ENCODE measurements around the gene SF3B2.

Gene SF3B2

DNA sequence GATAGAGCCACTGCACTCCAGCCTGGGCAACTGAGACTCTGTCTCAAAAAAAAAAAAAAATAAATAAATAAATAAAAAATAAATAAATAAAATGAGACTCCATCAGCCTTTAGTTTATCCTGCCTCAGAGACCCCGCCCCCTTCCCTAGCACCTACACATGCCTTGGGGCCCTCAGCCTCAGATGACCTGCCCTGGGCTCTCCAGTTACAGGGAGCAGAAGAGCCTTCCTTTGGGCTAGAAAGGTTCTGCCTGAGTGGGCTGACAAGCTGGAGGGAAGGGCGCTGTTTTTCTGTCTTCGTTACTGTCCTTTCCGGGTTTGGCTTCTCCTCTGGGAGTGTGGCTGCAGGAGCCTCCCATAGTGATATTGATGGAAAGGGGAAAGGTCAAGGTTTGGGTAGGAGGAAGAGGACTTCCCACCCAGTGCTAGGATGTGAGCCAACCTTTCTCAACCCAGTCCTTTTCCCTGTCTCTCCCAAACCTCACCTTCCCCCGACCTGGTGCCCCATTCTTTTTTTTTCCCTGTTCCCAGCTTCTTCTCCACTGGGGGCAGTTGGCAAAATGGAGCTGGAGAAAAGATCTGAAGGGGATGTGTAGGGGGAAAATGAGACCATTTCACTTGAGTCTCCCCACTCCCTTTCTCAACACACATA, 1.5 kb upstream of the SF3B2 start:
- DNase-seq, result peak; percentile 36

DNA sequence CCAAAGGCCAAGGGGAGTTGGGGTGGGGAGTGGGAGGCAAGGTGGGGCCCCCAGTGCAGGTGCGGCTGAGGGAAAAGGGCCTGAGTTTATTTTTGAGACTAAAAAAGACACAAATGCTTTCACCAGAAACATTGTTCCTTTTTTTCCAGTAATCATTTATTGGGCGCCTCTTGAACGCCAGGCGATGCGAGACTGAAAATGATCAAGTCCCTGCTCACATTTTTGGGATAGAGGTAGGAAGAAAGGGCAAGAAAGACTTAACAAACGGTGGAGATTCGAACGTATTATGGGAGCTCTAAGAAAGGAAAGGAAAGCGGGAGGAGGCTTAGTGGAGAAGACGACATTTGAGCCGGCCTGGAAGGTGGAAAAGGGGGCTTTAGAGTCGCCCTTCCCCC, 796 bp upstream of the SF3B2 start:
- DNase-seq, result no peak

DNA sequence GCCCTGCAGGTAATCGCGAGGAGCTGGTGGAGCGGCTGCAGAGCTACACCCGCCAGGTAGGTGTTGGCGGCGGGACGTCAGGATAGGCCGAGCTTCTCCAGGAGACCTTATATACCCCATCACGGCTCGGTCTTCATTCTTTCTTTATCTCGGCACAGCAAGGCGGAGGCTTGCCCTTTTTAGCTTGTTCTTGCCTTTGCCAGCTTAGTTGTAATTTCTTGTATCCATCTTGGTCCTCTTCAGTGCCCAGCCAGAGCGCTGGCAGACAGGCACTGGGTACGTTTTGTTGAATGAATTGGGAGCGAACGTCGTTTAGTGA, 459 bp downstream of the SF3B2 start:
- no peak for DNase-seq

DNA sequence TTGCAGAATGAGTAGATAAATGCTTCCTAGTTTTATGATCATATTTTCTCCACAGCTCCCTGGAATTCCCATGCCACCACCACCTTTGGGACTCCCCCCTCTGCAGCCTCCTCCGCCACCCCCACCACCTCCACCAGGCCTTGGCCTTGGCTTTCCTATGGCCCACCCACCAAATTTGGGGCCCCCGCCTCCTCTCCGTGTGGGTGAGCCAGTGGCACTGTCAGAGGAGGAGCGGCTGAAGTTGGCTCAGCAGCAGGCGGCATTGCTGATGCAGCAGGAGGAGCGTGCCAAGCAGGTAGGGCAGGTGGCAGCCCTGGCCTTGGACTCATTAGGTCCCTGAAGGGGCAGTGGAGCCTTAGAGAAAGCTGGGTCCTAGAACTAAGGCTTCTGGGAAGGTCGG, 2.9 kb downstream of the SF3B2 start:
- DNase-seq, result no peak

DNA sequence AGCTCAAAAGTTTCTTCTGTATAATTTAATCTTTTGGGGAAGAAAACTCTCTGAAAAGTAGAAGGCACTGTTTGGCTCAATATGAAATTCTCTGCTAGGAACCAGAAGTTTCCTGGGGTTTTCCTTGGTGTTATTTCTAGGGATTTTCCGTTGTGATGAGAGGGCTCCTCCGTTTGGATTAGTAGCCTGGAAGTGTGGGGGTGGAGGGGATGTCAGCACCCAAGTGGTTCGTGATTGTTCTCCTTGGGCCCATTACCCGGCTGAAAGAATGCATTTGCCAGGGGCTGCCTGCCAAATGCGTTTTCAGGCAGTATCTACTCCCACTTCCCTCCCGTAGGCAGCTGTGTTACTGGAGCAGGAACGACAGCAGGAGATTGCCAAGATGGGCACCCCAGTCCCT, 4.3 kb downstream of the SF3B2 start:
- DNase-seq, result no peak

DNA sequence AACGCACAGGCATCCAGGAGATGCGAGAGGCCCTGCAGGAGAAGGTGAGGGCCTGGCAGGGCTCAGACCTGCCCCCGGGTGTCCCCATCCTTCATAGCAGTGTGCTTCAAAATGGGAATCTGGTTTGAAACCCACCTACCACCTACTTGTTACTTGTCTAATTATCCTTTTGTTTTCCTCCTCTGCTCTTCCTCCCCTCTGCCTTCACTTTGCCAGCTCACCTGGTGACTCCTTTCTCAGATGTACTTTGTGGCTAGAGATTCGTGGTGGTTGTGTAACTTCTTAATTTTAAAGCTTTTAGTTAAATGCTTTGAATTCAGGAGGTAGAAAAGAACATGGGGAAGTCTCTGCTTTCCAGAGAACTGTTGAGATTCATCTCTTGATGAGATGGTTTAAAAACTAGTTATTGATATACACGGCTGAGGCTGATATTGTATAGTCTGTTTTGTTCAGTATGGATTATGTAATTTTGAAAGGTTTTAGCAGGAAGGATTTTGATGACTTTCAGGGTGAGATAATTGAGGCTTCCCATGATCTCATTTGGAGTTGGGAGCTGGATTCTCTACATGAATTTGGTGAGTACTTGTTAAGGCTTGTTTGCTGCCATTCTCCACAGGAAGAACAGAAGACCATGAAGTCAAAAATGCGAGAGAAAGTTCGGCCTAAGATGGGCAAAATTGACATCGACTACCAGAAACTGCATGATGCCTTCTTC, 8.0 kb downstream of the SF3B2 start:
- no peak for DNase-seq

DNA sequence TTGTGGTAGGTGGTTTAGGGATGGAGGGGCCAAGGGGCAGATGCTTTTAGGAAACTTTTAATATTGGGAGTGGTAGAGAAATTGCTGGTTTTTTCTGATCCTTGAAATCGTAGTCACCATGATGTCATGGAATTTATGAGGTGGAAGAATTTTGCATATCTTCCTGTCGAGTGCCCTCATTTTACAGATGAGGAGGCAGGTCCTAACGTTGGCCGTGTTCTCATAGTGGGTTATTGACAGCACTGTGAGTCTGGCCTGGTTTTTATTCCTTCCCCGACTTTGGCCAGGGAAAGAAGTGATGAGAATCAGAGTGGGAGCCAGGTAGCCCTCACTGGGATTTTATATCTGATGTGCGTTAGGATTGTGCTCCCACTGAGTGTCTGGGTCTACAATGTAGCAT, 9.1 kb downstream of the SF3B2 start:
- no peak for DNase-seq

DNA sequence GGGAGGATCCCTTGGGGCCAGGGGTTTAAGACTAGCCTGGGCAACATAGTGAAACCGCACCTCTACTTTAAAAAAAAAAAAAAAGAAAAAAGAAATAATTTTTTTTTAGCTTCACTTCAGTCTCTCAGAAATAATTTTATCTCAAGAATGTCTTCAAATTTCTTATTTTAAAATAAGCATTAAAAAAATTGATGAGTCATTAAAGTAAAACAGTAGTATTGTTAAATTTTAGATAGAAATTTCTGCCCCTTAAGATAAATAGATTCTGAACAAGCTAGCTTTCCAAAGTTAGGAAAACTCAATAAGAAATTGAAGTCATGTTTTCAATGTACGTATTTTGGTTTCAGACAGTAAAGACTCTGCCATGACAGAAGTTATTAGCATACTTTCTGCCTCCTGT, 10.2 kb downstream of the SF3B2 start:
- no peak for DNase-seq

DNA sequence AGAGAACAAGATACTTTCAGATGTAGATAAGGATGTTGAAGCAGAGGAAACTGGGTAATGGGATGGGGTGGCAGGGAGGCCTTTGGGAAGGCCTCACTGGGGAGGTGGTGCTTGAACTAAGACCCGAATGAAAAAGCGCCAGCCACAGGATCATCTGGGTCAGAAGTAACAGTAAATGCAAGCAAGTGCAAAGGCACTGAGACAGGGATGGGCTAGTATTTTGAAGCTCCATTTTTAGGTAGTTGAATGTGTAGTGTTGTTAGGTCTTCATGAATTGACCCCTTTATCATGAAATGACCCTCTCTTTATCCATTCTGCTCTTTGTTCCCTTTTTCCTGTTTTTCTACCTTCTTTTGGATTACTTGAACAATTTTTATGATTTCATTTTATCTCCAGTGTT, 11.7 kb downstream of the SF3B2 start:
- DNase-seq, result no peak

DNA sequence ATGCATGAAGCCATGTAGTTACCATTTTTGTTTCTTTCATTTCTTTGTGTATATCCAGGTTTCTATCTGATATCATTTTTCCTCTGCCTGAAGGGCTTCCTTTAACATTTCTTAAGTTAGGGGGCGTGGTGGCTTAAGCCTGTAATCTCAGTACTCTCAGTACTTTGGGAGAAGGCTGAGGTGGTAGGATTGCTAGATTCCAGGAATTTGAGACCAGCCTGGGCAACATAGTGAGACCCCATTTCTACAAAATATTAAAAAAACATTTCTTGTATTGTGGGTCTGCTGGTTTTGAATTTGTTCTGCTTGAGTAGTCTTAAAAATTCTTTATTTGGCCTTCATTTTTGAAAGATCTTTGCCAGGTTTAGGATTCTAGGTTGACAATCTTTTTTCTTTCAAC, 12.4 kb downstream of the SF3B2 start:
- no peak for DNase-seq

DNA sequence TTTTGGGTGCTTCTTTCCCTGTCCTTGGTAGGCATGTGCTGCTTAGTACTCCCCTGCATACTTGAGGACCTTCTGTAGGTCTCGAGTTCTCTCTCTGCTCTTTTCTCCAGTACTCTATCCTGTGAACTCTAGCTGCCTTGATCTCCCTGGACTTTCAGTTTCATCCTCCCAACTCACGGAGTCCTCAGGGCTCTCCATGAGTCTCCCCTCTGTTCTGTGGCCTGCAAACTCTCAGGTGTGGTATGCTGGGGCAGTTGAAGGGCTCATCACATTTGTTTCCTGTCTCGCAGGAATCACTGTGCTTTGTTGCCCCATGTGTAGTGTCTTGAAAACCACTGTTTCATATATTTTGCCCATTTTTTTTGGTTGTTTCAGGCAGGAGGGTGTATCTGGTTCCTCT, 14.6 kb downstream of the SF3B2 start:
- no peak for DNase-seq

DNA sequence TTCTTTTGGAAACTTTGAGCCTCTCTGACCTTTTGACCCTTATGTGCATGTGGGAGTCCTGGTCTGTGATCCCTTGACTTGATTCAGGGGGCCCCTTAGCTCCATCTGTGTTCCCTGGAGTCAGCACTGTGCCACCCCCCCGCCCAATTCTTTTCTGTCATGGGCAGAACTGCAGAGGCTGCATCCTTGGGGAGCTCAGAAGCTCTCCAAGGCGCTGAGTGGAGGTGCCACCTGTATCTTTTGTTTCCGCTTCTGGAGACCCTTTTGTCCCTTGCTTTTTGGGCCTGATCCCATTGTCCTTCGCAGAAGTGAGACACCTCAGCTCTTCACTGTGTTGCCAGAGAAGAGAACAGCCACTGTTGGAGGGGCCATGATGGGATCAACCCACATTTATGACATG, 15.5 kb downstream of the SF3B2 start:
- DNase-seq, result no peak

DNA sequence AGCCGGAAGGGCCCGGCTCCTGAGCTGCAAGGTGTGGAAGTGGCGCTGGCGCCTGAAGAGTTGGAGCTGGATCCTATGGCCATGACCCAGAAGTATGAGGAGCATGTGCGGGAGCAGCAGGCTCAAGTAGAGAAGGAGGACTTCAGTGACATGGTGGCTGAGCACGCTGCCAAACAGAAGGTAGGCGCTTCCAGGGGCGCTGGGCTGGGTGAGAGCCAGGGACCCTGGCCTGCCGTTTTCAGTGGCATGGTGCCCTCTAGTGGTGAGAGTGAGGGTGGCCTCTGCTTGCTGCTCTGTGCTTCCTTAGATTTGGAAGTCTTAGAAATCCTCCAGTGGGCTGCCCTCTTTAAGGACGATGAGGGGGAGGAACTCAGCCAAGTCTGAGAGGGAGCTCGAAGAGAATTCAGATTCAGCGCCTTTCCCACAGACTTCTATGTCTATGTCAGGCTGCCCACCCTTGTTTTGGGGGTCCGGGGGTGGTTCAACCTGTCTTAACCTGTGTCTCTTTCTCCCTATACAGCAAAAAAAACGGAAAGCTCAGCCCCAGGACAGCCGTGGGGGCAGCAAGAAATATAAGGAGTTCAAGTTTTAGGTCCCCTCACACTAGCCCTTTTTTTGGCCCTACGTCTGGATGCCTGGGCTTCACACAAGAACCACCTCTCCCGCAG, 16.1 kb downstream of the SF3B2 start:
- peak; percentile 85 for DNase-seq

DNA sequence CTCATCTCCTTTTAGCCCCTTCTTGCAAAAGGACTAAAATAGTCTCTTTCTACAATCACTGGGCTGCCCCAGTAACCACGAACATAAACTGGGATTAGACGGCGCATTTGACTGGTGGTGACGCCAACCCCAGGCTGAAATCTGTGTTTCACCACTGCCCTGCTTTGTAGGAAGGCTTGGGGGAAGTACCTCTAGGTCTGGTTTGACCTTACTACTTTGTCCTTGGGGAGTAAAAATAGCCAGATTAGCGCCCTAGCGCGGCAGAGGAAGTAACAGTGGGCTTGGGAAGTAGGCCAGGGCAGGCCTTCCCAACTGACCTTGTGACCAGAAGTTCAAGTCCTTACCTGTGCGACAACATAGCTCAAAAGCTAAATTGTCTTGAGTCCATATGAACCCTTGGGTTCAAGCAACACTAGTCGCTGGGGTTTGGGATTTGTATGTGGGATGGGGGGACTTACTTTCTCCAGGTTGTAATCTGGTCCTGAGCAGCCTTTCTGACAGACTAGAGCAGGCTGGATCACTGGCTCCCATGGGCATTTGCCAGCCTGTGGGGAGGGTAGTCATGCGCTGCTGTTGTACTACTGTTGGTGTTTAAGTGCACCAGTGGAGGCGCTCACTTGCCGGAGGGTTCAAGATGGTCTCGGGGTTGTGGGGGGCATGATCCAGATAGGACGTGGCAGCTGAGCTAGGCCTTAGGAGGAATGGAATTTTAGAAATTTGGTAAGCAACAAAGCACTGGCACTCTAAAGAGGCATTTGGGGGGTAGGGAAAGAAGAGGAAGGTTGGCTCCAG, 17.0 kb downstream of the SF3B2 start:
- DNase-seq, result peak; percentile 57

DNA sequence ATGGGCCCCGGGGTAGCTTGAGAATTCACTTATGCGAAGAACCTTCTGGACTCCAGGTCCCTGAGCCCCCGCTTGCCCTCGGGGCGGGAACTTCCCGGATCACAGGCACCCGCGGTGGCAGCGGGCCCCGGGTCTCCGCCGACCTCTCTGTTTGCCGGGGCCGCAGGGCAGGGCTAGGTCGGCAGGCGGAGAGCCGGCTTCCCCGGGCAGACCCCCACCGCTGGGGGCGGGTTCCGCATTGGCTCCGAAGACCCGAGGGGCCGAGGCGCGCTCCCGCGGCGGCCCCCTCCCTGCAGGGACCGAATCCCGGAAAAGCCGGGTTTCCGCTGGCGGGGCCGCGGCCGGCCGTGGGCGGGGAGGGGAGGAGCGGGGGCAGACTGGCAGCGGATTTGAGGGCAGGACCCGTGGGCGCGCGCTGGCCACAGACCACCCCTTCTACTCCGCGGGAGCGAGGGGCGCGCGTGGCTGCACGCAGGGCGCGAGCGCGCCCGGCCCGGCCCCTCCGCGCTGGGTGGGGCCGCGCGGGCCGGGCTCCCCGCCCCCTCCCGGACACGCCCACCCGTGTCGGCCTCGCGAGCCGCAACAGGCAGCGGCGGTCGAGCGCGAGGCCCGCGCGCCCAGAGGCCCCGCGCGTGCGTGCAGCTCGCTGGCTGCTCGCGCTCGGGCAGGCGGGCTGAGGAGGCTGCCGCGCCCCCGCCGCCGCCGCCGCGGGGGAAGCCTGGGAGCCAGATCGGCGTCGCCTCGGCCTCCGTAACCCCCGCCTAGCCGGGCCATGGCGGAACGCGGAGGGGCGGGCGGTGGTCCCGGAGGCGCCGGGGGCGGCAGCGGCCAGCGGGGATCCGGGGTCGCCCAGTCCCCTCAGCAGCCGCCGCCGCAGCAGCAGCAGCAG, 17.8 kb downstream of the SF3B2 start, which contains the start of gene PACS1:
Gene PACS1 (plus strand): TSS at position 558 of the 889 bp plus-strand sequence. CDS start 215 bp downstream, at position 773.
- DNase-seq, result peak; percentile 57

DNA sequence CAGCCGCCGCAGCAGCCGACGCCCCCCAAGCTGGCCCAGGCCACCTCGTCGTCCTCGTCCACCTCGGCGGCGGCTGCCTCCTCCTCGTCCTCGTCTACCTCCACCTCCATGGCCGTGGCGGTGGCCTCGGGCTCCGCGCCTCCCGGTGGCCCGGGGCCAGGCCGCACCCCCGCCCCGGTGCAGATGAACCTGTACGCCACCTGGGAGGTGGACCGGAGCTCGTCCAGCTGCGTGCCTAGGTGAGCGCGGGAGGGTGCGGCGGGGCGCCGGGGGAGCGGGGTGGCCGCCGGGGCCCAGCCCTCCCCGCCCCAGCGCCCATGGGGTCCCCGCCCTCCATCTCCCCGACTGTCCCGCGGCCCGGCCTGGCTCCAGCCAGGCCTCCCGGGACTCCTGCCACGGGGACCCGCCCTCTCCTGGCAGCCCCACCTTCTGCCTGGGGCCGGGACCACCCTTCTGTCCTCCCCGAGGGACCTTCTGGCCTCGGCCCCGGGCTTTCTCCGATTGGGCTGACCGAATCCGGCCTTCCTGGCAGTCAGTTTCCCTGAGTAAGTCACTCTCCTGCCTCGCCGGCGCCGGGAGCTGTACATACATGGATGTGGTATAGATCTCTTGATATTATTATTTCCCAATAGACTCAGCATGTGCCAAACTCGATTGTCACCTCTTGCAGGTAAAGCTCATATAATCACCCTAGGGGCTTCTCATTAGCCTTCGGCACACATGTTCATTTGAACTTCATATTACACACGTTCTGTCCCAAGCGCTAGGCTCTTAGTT, 18.6 kb downstream of the SF3B2 start:
- peak; percentile 43 for DNase-seq

DNA sequence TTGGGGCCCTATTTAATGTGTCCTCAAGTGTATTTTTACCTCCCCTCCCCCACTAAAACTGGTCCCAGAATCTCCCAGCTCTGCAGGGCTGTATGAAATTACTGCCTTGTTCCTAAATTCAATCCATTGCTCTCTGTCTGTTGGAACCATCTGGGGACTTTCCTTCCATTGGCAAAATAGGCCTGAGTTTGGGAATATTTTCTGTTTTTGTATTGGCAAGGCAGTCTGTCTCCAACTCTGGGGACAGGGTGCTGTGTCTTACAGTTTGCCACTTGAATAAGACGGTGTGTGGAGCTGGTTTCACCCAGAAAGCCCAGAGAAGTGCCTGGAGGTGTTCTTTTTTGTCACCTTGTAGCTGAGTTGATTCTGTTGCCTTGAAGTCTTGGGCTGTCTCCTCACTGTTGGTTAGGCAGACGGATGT, 19.2 kb downstream of the SF3B2 start:
- no peak for DNase-seq

DNA sequence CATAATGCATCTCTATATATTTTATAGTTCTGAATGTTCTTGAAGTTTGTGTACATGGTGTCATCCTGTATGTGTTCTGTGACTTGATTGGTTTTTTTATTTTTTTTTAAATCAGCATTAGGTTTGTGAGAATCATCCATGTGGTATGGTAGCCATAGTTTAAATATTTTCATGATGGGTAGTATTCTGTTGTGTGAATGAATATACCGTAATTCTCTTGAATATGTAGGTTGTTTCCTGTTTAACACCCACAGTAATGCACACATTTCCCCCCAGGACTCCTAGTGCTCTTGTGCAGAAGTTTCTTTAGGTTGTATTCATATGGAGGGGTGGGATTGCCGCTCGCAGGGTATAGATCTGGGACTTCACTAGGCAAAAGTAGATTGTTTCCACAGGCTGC, 19.9 kb downstream of the SF3B2 start:
- no peak for DNase-seq

DNA sequence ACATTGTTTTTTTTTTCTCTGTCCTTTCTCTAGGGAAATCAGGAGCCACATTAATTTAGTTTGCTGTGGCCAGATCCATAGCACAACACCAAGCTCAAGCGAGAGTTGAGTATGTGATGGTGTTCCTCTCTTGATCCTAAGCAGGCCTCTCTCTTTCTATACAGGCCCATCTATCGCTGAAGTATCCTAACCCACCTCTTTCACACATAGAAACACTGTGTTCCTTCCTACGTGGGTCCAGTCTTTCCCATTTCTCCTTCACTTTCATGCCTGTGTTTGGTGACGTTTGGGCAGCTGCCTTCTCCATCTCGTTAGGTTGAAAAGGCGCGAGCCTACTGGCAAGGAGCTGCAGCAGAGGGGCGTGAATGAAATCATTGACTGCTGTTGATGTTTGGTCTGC, 20.4 kb downstream of the SF3B2 start:
- no peak for DNase-seq

DNA sequence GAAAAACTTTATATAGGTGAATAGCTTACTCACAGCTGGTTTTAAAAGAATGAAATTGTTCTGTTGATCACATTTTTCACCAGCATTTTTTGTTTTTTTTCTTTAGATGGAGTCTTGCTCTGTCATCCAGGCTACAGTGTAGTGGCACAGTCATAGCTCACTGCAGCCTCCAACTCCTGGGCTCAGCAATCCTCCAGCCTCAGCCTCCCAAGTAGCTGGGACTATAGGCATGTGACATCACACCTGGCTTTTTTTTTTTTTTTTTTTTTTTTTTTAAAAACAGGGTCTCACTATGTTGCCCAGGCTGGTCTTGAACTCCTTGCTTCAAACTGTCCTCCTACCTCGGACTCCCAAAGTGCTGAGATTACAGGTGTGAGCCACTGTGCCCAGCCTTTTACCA, 21.5 kb downstream of the SF3B2 start:
- no peak for DNase-seq

DNA sequence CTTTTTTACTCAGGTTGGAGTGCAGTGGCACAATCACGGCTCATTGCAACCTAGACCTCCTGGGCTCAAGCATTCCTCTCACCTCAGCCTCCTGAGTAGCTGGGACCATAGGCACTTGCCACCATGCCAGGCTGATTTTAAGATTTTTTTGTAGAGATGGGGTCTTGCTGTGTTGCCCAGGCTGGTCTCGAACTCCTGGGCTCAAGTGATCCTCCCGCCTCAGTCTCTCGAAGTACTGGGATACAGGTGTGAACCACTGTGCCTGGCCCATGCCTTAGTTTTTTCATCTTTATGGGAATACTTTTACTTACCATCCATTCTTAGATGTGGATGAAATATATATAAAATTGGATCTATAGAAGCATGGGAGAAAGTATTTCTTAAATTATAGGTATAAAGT, 23.1 kb downstream of the SF3B2 start:
- DNase-seq, result no peak

DNA sequence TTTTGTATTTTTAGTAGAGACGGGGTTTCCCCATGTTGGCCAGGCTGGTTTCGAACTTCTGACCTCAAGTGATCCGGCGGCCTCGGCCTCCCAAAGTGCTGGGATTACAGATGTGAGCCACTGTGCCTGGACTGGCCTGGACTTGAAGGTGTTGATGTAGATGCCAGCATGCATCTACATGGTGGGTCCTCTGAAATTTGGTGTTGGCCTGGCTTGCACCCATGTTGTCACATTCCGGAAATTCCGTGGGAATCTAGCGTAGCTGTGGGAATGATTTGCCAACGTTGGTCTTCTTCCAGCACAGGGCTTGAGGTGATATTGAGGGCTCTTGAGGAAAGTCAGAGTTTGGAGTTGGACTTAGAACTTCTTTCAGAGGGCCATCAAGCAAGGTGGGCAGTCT, 24.4 kb downstream of the SF3B2 start:
- DNase-seq, result no peak
